ENCODE measurements around the gene NADK2.

- TF ChIP-seq CTCF (IDR thresholded peaks at IDR 0.05) (no peak), POLR2A (IDR thresholded peaks at IDR 0.05) (no peak)
These were observed 11.5 kb downstream of the NADK2 start for GRCh38 chr5:36230151-36230790.

Measured in heart left ventricle (tissue), 13 donors.